ENCODE measurements around the gene MAP3K20. TPM values are rescaled to one million over a fixed set of nuclear protein-coding genes. Genes with fewer than 3 reads are reported as not detected.

The MAP3K20 gene
- total and polyA plus RNA-seq, 2 of the 8 experiments (the other 6 are each of a cell fraction or from before 2014, with no cell fraction given), result 3.1 to 11.1 TPM

- POLR2A ChIA-PET (ENCODE audit: partially characterized antibody), result no interaction called here
- Histone ChIP-seq H3K4me1 (replicated peaks in 1 of 4; ENCODE audit: control insufficient read depth in 3 of 4, insufficient read depth in 4 of 4, low read length in 3 of 4) (no peaks in the 10 kb centered on the region), H3K4me3 (ENCODE audit: extremely low read depth in 1 of 4, insufficient read depth in 2 of 4, low read depth in 3 of 4, low read length in 4 of 4) (no peak overlapping the region), H4K20me1 (replicated peaks in 1 of 2; ENCODE audit: control insufficient read depth in 1 of 2, insufficient read depth in 2 of 2, low read length in 2 of 2) (no peaks in the 10 kb centered on the region), H3K14ac (ENCODE audit: insufficient read length) (no peak overlapping the region), H3K79me1 (ENCODE audit: low read depth, low read length) (no peaks in the 10 kb centered on the region), H3K18ac (ENCODE audit: extremely low read depth, low read length) (no peak overlapping the region), H3K9me3 (ENCODE audit: insufficient read depth in 2 of 2, low read depth in 1 of 2, low read length in 1 of 2) (no peaks in the 10 kb centered on the region), H2BK5ac (ENCODE audit: low read depth, low read length) (no peak overlapping the region), H3K27ac (ENCODE audit: low read depth, low read length) (no peak overlapping the region), H3K79me2 (ENCODE audit: control insufficient read depth in 1 of 2, insufficient read depth in 2 of 2, low read length in 2 of 2) (no peaks in the 10 kb centered on the region), H3K4me2 (ENCODE audit: insufficient read depth in 1 of 2, low read depth in 2 of 2, low read length in 2 of 2) (no peak overlapping the region), H3K36me3 (ENCODE audit: control insufficient read depth in 2 of 4, insufficient read depth in 4 of 4, low read length in 3 of 4) (no peaks in the 10 kb centered on the region), H3K27me3 (replicated peaks in 1 of 4; ENCODE audit: control insufficient read depth in 3 of 4, extremely low read depth in 1 of 4, insufficient read depth in 3 of 4, low read length in 3 of 4) (no peaks in the 10 kb centered on the region), H4K91ac (replicated peaks; ENCODE audit: insufficient read length, low read length) (no peak overlapping the region), H2BK12ac (ENCODE audit: low read depth, low read length) (no peak overlapping the region), H2BK120ac (replicated peaks; ENCODE audit: low read depth, low read length) (no peak overlapping the region), H2BK20ac (ENCODE audit: low read length) (no peak overlapping the region), H3K23me2 (ENCODE audit: low read depth, low read length) (no peaks in the 10 kb centered on the region), H4K8ac (ENCODE audit: extremely low read depth, insufficient read depth, low read length) (no peak overlapping the region), H3K9ac (replicated peaks in 1 of 4; ENCODE audit: extremely low read depth in 1 of 4, low read depth in 3 of 4, low read length in 3 of 4) (no peak overlapping the region), H3K56ac (replicated peaks; ENCODE audit: insufficient read length, low read depth, low read length) (no peak overlapping the region), H4K5ac (ENCODE audit: insufficient read length, low read depth, low read length) (no peak overlapping the region), H3K4ac (replicated peaks; ENCODE audit: insufficient read length, low read depth, low read length) (no peak overlapping the region), H3K23ac (ENCODE audit: insufficient read length) (no peak overlapping the region), H2BK15ac (ENCODE audit: low read length) (no peak overlapping the region), H2AK5ac (ENCODE audit: low read depth, low read length) (no peak overlapping the region), H2AFZ (ENCODE audit: low read length) (no peak overlapping the region)
- DNase-seq (ENCODE audit: low read depth in 1 of 2, low spot score in 2 of 2), result no peak
- 89% methylated on average over 1 of the region's 1 CpG; no CpG with 5 or more reads in 1 of the 2 experiments for WGBS, 2 experiments (ENCODE audit: extremely low coverage in 1 of 2, insufficient coverage in 1 of 2, insufficient read length in 1 of 2, insufficient replicate concordance in 2 of 2, low coverage in 1 of 2, low lambda C conversion rate in 2 of 2, missing lambda C conversion rate in 1 of 2)
- no peak for FAIRE-seq
- TF ChIP-seq EGR1 (IDR thresholded peaks at IDR 0.05; ENCODE audit: borderline replicate concordance, low read depth, low read length) (no peak), ATF2 (IDR thresholded peaks at IDR 0.05; ENCODE audit: low read length) (no peak), BRCA1 (IDR thresholded peaks at IDR 0.05; ENCODE audit: low read depth, low read length) (no peak), KDM1A (IDR thresholded peaks at IDR 0.05; ENCODE audit: borderline replicate concordance, low read length) (no peak), SP2 (IDR thresholded peaks at IDR 0.05; ENCODE audit: low read length) (no peak)
- CTCF ChIA-PET (ENCODE audit: partially characterized antibody), result interaction anchor here (1.0 kb wide), 1 partner anchor 12 kb away, joined by 4 read pairs; no protein-coding TSS in a partner anchor
Observed at GRCh38 chr2:173118395-173118794, 42.7 kb downstream of the MAP3K20 start.

Measured in H1 (cell line).